Endothelial cell of umbilical vein (primary cell): Measurements from ENCODE around the gene CNGB1. TPM values are rescaled to one million over a fixed set of nuclear protein-coding genes. Genes with fewer than 3 reads are reported as not detected.

ENCODE experiments used
- BruUV-seq: library from RNA; stranded (reverse); fragments of 400-500 nt; replicated peaks from 2 replicates; lab custom pipeline; 2021; lab: Mats Ljungman, UMichigan
- CTCF ChIA-PET: fragments of 300-600, 350-600 bp; sonication (Branson Sonifier 250); formaldehyde crosslinking; loops from one replicate; lab custom pipeline; 2021; ENCODE audit warnings: antibody characterized with exemption, inconsistent platforms; lab: Charles Lee
- POLR2A ChIA-PET: fragments of 300-600, 350-600 bp; sonication (Branson Sonifier 250); formaldehyde crosslinking; loops from one replicate; lab custom pipeline; 2021; ENCODE audit warnings: antibody characterized with exemption, inconsistent platforms; lab: Charles Lee
- DNase-seq: peaks from one replicate; pipeline ENCODE4 v3.0.0-alpha.2; 2011; ENCODE audit warnings: low read depth, low spot score
- FAIRE-seq: peaks from 2 replicates; lab custom pipeline; 2011; peaks lifted over from hg19 to GRCh38; lab: Jason Lieb, UNC
- H2AFZ ChIP-seq: 2 replicates; pipeline ENCODE4 v1.6.0; 2012; ENCODE audit warnings: low read depth, low read length, control low read depth, inconsistent platforms
- H3K27ac ChIP-seq: 2 replicates; pipeline ENCODE4 v1.5.1; 2011; ENCODE audit warnings: low read depth, mild to moderate bottlenecking, control low read depth, low read length, moderate library complexity; ENCODE audit not compliant: insufficient read depth
- H3K27me3 ChIP-seq, 2 experiments: 2 replicates each; pipeline versions ENCODE4 v1.6.0 to v1.6.1; 2011; ENCODE audit warnings: low read length in 2 of 2, mixed read lengths in 1 of 2; ENCODE audit not compliant: control insufficient read depth in 2 of 2, insufficient read depth in 2 of 2
- H3K36me3 ChIP-seq, 2 experiments: 2 replicates in 1 of 2; 3 replicates in 1 of 2; pipeline ENCODE4 v1.5.1; 2011; ENCODE audit warnings: low read length in 2 of 2, mild to moderate bottlenecking in 1 of 2, moderate library complexity in 1 of 2; ENCODE audit not compliant: control insufficient read depth in 2 of 2, insufficient read depth in 2 of 2; ENCODE audit errors: extremely low read depth in 1 of 2
- H3K4me1 ChIP-seq: 3 replicates; pipeline ENCODE4 v1.5.1; 2011; ENCODE audit warnings: mild to moderate bottlenecking, low read length; ENCODE audit not compliant: control insufficient read depth, insufficient read depth; ENCODE audit errors: extremely low read depth
- H3K4me2 ChIP-seq: 2 replicates; pipeline ENCODE4 v1.6.1; 2011; ENCODE audit warnings: low read length, control low read depth, mixed read lengths; ENCODE audit not compliant: insufficient read depth
- H3K4me3 ChIP-seq, 3 experiments: fragments of 200-600 bp in 1 of 3; sonication (generic), shearing (Covaris generic) in 1 of 3; replicated peaks in 1 of 3; 2 replicates each; pipeline ENCODE4 v1.5.1; 2011 to 2016; ENCODE audit warnings: control low read depth in 3 of 3, low read length in 3 of 3, mild to moderate bottlenecking in 2 of 3, inconsistent platforms in 1 of 3, low read depth in 1 of 3, moderate library complexity in 1 of 3; ENCODE audit not compliant: insufficient read depth in 1 of 3
- H3K79me2 ChIP-seq: 2 replicates; pipeline ENCODE4 v1.6.0; 2012; ENCODE audit warnings: low read length, inconsistent platforms; ENCODE audit not compliant: control insufficient read depth, insufficient read depth
- H3K9ac ChIP-seq: replicated peaks from 2 replicates; pipeline ENCODE3; 2011; ENCODE audit warnings: low read length, control low read depth; ENCODE audit not compliant: insufficient read depth; ENCODE audit errors: extremely low read depth
- H3K9me1 ChIP-seq: replicated peaks from 3 replicates; pipeline ENCODE4 v1.6.0; 2011; ENCODE audit warnings: mild to moderate bottlenecking, low read length; ENCODE audit not compliant: control insufficient read depth, insufficient read depth; ENCODE audit errors: extremely low read depth
- H3K9me3 ChIP-seq: replicated peaks from 2 replicates; pipeline ENCODE4 v1.5.1; 2012; ENCODE audit warnings: low read length, inconsistent platforms; ENCODE audit not compliant: control insufficient read depth, insufficient read depth
- H4K20me1 ChIP-seq: replicated peaks from 2 replicates; pipeline ENCODE3; 2011; ENCODE audit warnings: mild to moderate bottlenecking, low read length; ENCODE audit not compliant: control insufficient read depth, insufficient read depth; ENCODE audit errors: extremely low read depth
- EZH2 ChIP-seq: IDR thresholded peaks from 2 replicates; pipeline ENCODE4 v1.6.1; 2012; ENCODE audit warnings: borderline replicate concordance, low read depth, mild to moderate bottlenecking, moderate library complexity, low read length, inconsistent platforms; ENCODE audit not compliant: severe bottlenecking
- FOS ChIP-seq: IDR thresholded peaks from 2 replicates; pipeline ENCODE4 v1.6.1; 2011; ENCODE audit warnings: mild to moderate bottlenecking, low read length, moderate library complexity, borderline replicate concordance; ENCODE audit not compliant: insufficient read depth
- GATA2 ChIP-seq: IDR thresholded peaks from 2 replicates; pipeline ENCODE4 v1.7.0; 2011; ENCODE audit warnings: low read depth, mild to moderate bottlenecking, moderate library complexity, mixed read lengths, low read length; ENCODE audit not compliant: insufficient read length, insufficient read depth
- JUN ChIP-seq: IDR thresholded peaks from 2 replicates; pipeline ENCODE4 v1.6.1; 2011; ENCODE audit warnings: borderline replicate concordance, low read depth; ENCODE audit not compliant: insufficient read length, insufficient read depth
- MAX ChIP-seq: IDR thresholded peaks from 2 replicates; pipeline ENCODE4 v1.6.1; 2011; ENCODE audit not compliant: insufficient read depth, insufficient read length
- MYC ChIP-seq: IDR thresholded peaks from one replicate; pipeline ENCODE4 v1.6.1; 2011; ENCODE audit warnings: mild to moderate bottlenecking, low read depth, low read length
- POLR2A ChIP-seq: IDR thresholded peaks from 2 replicates; pipeline ENCODE4 v1.6.1; 2012; ENCODE audit warnings: low read depth, mild to moderate bottlenecking, control low read depth, low read length
- POLR2AphosphoS5 ChIP-seq: IDR thresholded peaks from 2 replicates; pipeline ENCODE4 v1.6.1; 2012; ENCODE audit warnings: low read depth, mild to moderate bottlenecking, control low read depth, low read length, moderate library complexity; ENCODE audit not compliant: insufficient read depth
- dilution Hi-C: fragments of 300-500 bp; cut with MboI; formaldehyde crosslinking; loops from one replicate; pipeline ENCODE4 v1.15.0; 2019; ENCODE audit warnings: low sequenced_read_pairs; ENCODE audit not compliant: extremely low pct_ligation_motif_present
- intact Hi-C: fragments of 100-400 bp; cut with micrococcal nuclease; formaldehyde crosslinking; loops from one replicate; pipeline ENCODE4 v1.10.0; 2022
- polyA plus RNA-seq, 4 experiments: library from polyadenylated mRNA; depleted of rRNA in 3 of 4; stranded (reverse) in 3 of 4; unstranded in 1 of 4; fragments of >200 nt; gene quantifications; 2 replicates each; pipeline versions ENCODE4 v1.2.1 to v1.2.3, GENCODE V29; 2011 to 2012; ENCODE audit warnings: missing spikeins in 1 of 4
- total RNA-seq: library from RNA; stranded (reverse); gene quantifications from 2 replicates; pipeline ENCODE4 v1.2.3, GENCODE V29; 2021
- TF ChIP-seq, protein P1 (sequence below), 2 donors: IDR thresholded peaks; 1 replicate in 1 of 2; 2 replicates in 1 of 2; pipeline ENCODE4 v1.5.1; 2011; ENCODE audit warnings: low read length in 2 of 2, mild to moderate bottlenecking in 2 of 2, moderate library complexity in 2 of 2, control low read depth in 1 of 2, inconsistent platforms in 1 of 2, low read depth in 1 of 2; ENCODE audit not compliant: insufficient read depth in 1 of 2; ENCODE audit errors: extremely low read depth in 1 of 2

Gene CNGB1
- total and polyA plus RNA-seq, 2 donors (not counting 3 experiments of a cell fraction or from before 2014, with no cell fraction given): not detected

GRCh38 chr16:57889111-57889510, 81.8 kb downstream of the CNGB1 start:
- FAIRE-seq (no peak), DNase-seq (no peak)
- H3K4me3 ChIP-seq: no peak overlapping the region
- ChIA-PET POLR2A (no interaction called here), CTCF (no interaction called here)
- no peaks in the 10 kb centered on the region for H3K9me3 ChIP-seq
- TF ChIP-seq EZH2 (no peak), POLR2A (no peak), JUN (no peak), GATA2 (no peak), MAX (no peak), FOS (no peak), MYC (no peak), POLR2AphosphoS5 (no peak)
- TF ChIP-seq, protein P1, sequence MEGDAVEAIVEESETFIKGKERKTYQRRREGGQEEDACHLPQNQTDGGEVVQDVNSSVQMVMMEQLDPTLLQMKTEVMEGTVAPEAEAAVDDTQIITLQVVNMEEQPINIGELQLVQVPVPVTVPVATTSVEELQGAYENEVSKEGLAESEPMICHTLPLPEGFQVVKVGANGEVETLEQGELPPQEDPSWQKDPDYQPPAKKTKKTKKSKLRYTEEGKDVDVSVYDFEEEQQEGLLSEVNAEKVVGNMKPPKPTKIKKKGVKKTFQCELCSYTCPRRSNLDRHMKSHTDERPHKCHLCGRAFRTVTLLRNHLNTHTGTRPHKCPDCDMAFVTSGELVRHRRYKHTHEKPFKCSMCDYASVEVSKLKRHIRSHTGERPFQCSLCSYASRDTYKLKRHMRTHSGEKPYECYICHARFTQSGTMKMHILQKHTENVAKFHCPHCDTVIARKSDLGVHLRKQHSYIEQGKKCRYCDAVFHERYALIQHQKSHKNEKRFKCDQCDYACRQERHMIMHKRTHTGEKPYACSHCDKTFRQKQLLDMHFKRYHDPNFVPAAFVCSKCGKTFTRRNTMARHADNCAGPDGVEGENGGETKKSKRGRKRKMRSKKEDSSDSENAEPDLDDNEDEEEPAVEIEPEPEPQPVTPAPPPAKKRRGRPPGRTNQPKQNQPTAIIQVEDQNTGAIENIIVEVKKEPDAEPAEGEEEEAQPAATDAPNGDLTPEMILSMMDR (IDR thresholded peaks at IDR 0.05; ENCODE audit: extremely low read depth in 1 of 2, insufficient read depth in 1 of 2, low read depth in 1 of 2, low read length in 2 of 2): no peak
- BruUV-seq: no TSS peak
- no peak overlapping the region for H3K27ac ChIP-seq
- H3K27me3 ChIP-seq: peaks cover 10 to 13% of the 10 kb centered on the region in 2 experiments
- peaks cover 14% of the 10 kb centered on the region for H3K4me1 ChIP-seq
- H4K20me1 ChIP-seq: no peaks in the 10 kb centered on the region
- no peak overlapping the region for H3K9ac ChIP-seq
- H3K4me2 ChIP-seq: no peak overlapping the region
- no peaks in the 10 kb centered on the region for H3K36me3 ChIP-seq
- H3K9me1 ChIP-seq: no peaks in the 10 kb centered on the region
- intact Hi-C loops: no loop called here
- dilution Hi-C loops: no loop called here
- H3K79me2 ChIP-seq: no peaks in the 10 kb centered on the region
- no peak overlapping the region for H2AFZ ChIP-seq
